ENCODE data around the gene ANKRD40. TPM values are rescaled to one million over a fixed set of nuclear protein-coding genes. Genes with fewer than 3 reads are reported as not detected.

Gene ANKRD40
- total and polyA plus RNA-seq, 2 donors, result 11.9 to 16.6 TPM

- WGBS, result 96% methylated on average over 2 of the region's 2 CpGs
- no peaks in the 10 kb centered on the region for H3K4me1 ChIP-seq (ENCODE audit: control insufficient read depth in 2 of 2, insufficient read depth in 2 of 2, low read length in 2 of 2)
- DNase-seq (ENCODE audit: low read depth in 6 of 9, low spot score in 9 of 9), result no peak
- H3K4me3 ChIP-seq (ENCODE audit: low read length in 2 of 2), result no peak overlapping the region
- H3K9me3 ChIP-seq (ENCODE audit: control insufficient read depth in 2 of 2, insufficient read depth in 1 of 2, low read length in 1 of 2), result no peaks in the 10 kb centered on the region
- peaks cover 0 to 5% of the 10 kb centered on the region in 2 donors for H3K27me3 ChIP-seq (ENCODE audit: control insufficient read depth in 2 of 2, insufficient read depth in 1 of 2, low read length in 1 of 2)
- no peak overlapping the region for H3K27ac ChIP-seq (ENCODE audit: low read depth in 1 of 2, low read length in 1 of 2)
- H3K36me3 ChIP-seq (ENCODE audit: control insufficient read depth in 2 of 2, insufficient read depth in 2 of 2, low read length in 1 of 2), result no peaks in the 10 kb centered on the region
Measured at GRCh38 chr17:50651661-50652060, 56.1 kb downstream of the ANKRD40 start.

DNA sequence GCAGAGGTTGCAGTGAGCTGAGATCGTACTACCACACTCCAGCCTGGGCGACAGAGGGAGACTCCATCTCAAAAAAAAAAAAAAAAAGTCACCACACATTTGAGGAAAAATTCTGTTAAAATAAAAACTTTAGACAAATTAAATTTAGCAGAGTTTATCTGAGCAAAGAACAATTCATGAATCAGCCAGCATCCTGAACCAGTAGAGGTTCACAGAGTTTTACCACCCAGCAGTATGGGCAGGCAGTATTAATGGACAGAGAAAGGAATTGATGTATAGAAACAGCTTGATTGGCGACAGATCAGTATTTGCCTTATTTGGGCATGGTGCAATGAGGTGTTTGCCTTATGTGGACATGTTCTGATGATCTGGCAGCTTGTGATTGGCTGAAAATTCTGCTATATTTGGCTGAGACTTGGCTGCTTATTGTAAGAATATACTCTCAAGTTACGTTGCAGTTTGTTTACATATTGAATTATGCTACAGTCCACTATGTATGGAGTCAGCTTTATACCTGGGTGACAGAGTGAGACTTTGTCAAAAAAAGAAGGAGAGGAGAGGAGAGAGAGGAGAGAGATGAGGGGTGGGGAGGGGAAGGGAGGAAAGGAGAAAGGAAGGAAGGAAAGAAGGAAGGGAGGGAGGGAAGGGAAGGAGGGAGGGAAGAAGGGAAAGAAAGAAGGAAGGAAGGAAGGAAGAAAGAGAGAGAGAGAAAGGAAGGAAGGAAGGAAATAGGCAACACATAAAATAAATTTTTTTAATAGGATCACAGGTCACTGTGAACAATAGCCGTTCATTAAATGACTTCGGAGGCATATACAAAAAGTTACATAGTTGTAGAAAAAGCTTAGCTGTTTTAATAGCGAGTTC, 58.4 kb downstream of the ANKRD40 start:
- Histone ChIP-seq H3K4me1 (ENCODE audit: control insufficient read depth in 2 of 2, insufficient read depth in 2 of 2, low read length in 2 of 2) (no peaks in the 10 kb centered on the region), H3K27ac (ENCODE audit: low read depth in 1 of 2, low read length in 1 of 2) (no peak overlapping the region), H3K27me3 (ENCODE audit: control insufficient read depth in 2 of 2, insufficient read depth in 1 of 2, low read length in 1 of 2) (peaks cover 0 to 5% of the 10 kb centered on the region in 2 donors), H3K36me3 (ENCODE audit: control insufficient read depth in 2 of 2, insufficient read depth in 2 of 2, low read length in 1 of 2) (no peaks in the 10 kb centered on the region), H3K4me3 (ENCODE audit: low read length in 2 of 2) (no peak overlapping the region), H3K9me3 (ENCODE audit: control insufficient read depth in 2 of 2, insufficient read depth in 1 of 2, low read length in 1 of 2) (no peaks in the 10 kb centered on the region)
- WGBS, result 94% methylated on average over 7 of the region's 7 CpGs
- DNase-seq (ENCODE audit: low read depth in 6 of 9, low spot score in 9 of 9), result no peak

GRCh38 chr17:50647187-50647586, 60.5 kb downstream of the ANKRD40 start:
- Histone ChIP-seq H3K27ac (ENCODE audit: low read depth in 1 of 2, low read length in 1 of 2) (no peak overlapping the region), H3K4me1 (ENCODE audit: control insufficient read depth in 2 of 2, insufficient read depth in 2 of 2, low read length in 2 of 2) (no peaks in the 10 kb centered on the region), H3K9me3 (ENCODE audit: control insufficient read depth in 2 of 2, insufficient read depth in 1 of 2, low read length in 1 of 2) (no peaks in the 10 kb centered on the region), H3K27me3 (ENCODE audit: control insufficient read depth in 2 of 2, insufficient read depth in 1 of 2, low read length in 1 of 2) (peaks cover 0 to 5% of the 10 kb centered on the region in 2 donors), H3K36me3 (ENCODE audit: control insufficient read depth in 2 of 2, insufficient read depth in 2 of 2, low read length in 1 of 2) (no peaks in the 10 kb centered on the region), H3K4me3 (ENCODE audit: low read length in 2 of 2) (no peak overlapping the region)
- DNase-seq (ENCODE audit: low read depth in 6 of 9, low spot score in 9 of 9), result no peak
- 96% methylated on average over 2 of the region's 2 CpGs for WGBS

DNA sequence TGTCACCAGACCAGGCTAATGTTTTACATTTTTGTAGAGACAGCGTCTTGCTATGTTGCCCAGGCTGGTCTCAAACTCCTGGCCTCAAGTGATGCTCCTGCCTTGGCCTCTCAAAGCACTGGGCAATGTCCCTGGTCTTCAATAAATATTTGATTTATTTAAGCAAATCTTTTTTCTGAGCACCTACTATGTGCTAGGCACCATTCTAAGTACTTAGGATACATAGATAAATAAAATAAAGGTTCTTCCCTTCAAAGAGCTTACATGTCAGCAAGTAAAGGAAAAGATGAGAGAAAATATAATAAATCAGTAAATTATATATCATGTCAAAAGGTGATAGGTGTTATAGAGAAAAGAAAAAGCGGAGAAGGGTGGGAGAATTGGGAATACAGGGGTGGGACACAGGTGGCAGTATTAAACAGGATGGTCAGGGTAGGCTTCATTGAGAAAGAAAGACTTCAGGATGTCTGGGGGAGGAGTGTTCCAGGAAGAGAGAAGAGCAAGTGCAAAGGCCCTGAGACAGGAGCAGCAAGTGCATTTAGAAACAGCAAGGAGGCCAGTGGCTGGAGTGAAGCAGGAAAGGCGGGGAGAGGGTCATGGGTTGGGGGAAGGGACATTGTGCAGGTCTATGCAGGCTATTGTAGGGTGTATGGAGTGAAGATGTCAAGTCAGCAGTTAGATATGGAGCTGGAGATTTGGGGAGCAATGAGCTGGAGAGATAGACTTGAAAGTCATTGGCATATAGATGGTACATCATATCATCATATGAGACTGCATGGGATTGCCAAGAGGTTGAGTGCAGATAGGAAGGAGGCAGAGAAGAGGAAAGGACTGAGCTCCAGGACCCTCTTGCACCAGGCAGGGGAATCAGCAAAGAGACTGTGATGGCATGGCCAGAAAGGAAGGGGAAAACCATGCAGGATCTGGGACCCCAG, 61.7 kb downstream of the ANKRD40 start:
- no peaks in the 10 kb centered on the region for H3K36me3 ChIP-seq (ENCODE audit: control insufficient read depth in 2 of 2, insufficient read depth in 2 of 2, low read length in 1 of 2)
- H3K27me3 ChIP-seq (ENCODE audit: control insufficient read depth in 2 of 2, insufficient read depth in 1 of 2, low read length in 1 of 2), result peaks cover 0 to 9% of the 10 kb centered on the region in 2 donors
- no peak overlapping the region for H3K27ac ChIP-seq (ENCODE audit: low read depth in 1 of 2, low read length in 1 of 2)
- no peaks in the 10 kb centered on the region for H3K9me3 ChIP-seq (ENCODE audit: control insufficient read depth in 2 of 2, insufficient read depth in 1 of 2, low read length in 1 of 2)
- WGBS, result 93% methylated on average over 3 of the region's 3 CpGs
- H3K4me1 ChIP-seq (ENCODE audit: control insufficient read depth in 2 of 2, insufficient read depth in 2 of 2, low read length in 2 of 2), result peaks cover 0 to 3% of the 10 kb centered on the region in 2 donors
- DNase-seq (ENCODE audit: low read depth in 6 of 9, low spot score in 9 of 9), result no peak
- H3K4me3 ChIP-seq (ENCODE audit: low read length in 2 of 2), result no peak overlapping the region

Other genes with a start within 250 kb of the ANKRD40 start
- 0.05 TPM for gene CHAD, start 239.0 kb downstream of the ANKRD40 start, total RNA-seq
- 0.37 TPM for gene CHAD, start 239.0 kb downstream of the ANKRD40 start, polyA plus RNA-seq
- gene RSAD1, start 229.1 kb downstream of the ANKRD40 start, total RNA-seq, result 18.7 TPM
- 36.4 TPM for gene RSAD1, start 229.1 kb downstream of the ANKRD40 start, polyA plus RNA-seq
- gene MYCBPAP, start 199.5 kb downstream of the ANKRD40 start, total RNA-seq, result 1.2 TPM
- 1.5 TPM for gene MYCBPAP, start 199.5 kb downstream of the ANKRD40 start, polyA plus RNA-seq
- 2.2 TPM for gene EPN3, start 175.2 kb downstream of the ANKRD40 start, total RNA-seq
- 5.3 TPM for gene EPN3, start 175.2 kb downstream of the ANKRD40 start, polyA plus RNA-seq
- gene SPATA20, start 160.7 kb downstream of the ANKRD40 start, total RNA-seq, result 8.0 TPM
- gene SPATA20, start 160.7 kb downstream of the ANKRD40 start, polyA plus RNA-seq, result 12.4 TPM
- gene CACNA1G, start 147.2 kb downstream of the ANKRD40 start, total RNA-seq, result 0.38 TPM
- 0.27 TPM for gene CACNA1G, start 147.2 kb downstream of the ANKRD40 start, polyA plus RNA-seq
- 1.8 TPM for gene ABCC3, start 73.0 kb downstream of the ANKRD40 start, total RNA-seq
- 3.7 TPM for gene ABCC3, start 73.0 kb downstream of the ANKRD40 start, polyA plus RNA-seq
- 145 TPM for gene LUC7L3, start 11.7 kb upstream of the ANKRD40 start, total RNA-seq
- gene LUC7L3, start 11.7 kb upstream of the ANKRD40 start, polyA plus RNA-seq, result 200 TPM
- gene ANKRD40CL, start 59.6 kb upstream of the ANKRD40 start, total RNA-seq, result not detected
- gene ANKRD40CL, start 59.6 kb upstream of the ANKRD40 start, polyA plus RNA-seq, result 0.05 TPM
- gene WFIKKN2, start 127.7 kb upstream of the ANKRD40 start, total RNA-seq, result 0.14 TPM
- gene WFIKKN2, start 127.7 kb upstream of the ANKRD40 start, polyA plus RNA-seq, result 0.82 TPM
- 7.7 TPM for gene TOB1, start 158.4 kb upstream of the ANKRD40 start, total RNA-seq
- 49.3 TPM for gene TOB1, start 158.4 kb upstream of the ANKRD40 start, polyA plus RNA-seq

All from thymus (tissue), 11 donors.